OCI-M2 (cell line): ENCODE data around the gene JPH3.
"Not testable (repeated sequence)": the region's sequence is repeated elsewhere in the genome, so short reads cannot be mapped to it uniquely, and the experiment has no call there.

Experiments
- DNase-seq: peaks from one replicate; lab custom pipeline; 2025; ENCODE audit not compliant: unreplicated experiment; lab: John Stamatoyannopoulos, UW

The JPH3 gene

DNA sequence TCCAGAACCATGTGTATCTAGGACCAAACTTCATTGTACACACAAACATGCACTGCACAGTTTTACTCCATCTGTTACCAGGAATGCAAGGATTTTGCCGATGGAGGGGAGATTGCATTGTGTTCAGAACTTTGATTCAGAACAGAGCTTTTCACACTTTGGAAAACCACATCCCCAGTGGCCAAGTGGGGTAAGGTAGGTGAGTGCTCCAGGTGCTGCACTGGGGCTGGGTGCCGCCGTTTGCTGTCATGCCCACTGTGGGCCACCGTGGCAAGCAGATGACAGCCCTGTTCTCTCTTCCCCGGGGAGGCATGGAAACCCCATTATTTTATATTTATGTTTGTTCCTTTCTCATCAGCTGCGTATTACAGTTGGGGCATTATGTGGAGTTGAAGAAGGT lies 29.3 kb upstream of the JPH3 start:
- no peak for DNase-seq

GRCh38 chr16:87575027-87575804 lies 27.1 kb upstream of the JPH3 start:
- no peak for DNase-seq

DNA sequence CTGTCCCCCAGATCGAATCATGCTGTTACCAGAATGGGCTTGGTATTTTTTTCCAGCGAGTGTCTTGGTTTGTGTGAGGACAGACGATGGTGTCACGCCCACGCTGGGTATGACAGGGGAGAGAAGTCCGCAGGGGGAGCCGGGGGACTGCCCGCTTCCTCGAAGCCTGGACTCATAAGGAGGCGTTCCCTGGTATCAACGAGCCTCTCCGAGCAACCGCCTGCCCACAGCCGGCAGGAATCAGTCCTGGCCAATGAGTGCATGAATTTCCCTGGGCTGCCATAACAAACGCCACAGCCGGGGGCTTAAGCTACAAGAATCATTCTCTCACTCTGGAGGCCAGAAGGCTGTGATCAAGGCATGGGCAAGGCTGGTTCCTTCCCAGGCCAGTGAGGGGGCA lies 26.1 kb upstream of the JPH3 start:
- DNase-seq, result no peak

- not testable (repeated sequence) for DNase-seq
Observed at GRCh38 chr16:87578142-87578930, 24.0 kb upstream of the JPH3 start.

- no peak for DNase-seq
Observed at GRCh38 chr16:87579691-87580090, 22.6 kb upstream of the JPH3 start.

GRCh38 chr16:87580855-87581261 lies 21.4 kb upstream of the JPH3 start:
- DNase-seq, result no peak

DNA sequence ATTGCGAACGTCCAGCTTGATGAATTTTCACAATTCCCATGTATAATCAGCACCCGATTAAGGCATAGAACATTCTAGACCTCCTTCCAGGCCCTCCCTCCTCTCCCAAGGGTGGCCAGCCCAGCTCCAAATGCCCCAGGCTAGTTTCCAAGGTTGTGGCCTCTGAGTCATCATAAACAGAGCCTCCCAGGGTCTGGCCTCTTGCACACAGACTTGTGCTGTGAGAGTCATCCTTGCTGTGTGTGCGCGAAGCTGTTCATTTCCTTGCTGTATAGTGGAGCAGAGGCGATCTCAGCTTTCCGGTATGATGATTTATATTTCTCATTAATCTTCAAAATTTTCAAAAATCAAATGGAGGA lies 20.5 kb upstream of the JPH3 start:
- no peak for DNase-seq

DNA sequence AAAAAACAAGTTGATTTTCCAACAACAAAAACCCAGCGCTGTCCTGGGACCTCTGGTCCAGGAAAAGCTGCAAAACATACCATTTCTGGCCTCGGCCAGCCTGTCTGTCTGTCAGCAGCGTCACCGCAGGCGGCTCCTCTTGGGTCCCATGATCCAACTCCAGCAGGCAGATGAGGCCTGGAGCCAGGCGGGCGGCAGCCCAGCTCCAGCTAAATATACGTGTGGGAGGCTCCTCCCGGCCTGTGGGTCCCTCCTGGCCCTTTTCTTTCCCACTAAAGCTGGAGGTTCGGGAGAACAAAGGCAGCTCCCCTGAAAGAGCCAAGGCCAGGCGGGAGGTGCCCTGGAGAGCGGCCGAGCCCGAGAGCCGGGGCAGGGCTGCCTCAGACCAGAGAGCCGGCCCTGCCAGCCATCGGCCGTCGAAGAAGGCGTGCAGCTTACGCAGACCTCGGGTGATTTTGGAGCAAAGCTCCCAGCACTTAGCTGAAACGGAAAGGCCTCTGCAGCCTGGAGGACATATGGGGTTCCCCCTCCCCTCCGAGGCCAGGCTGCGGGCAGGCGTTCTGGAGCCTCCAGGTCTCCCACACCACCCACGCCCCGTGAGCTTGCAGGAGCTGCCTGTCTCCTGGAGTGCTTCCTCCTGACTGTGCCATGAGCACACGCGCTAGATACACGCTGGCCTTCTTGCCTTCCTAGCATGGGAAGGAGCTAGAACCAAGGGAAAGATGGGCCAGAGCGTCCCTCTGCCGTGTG lies 19.9 kb upstream of the JPH3 start:
- no peak for DNase-seq

GRCh38 chr16:87582966-87583325 lies 19.4 kb upstream of the JPH3 start:
- no peak for DNase-seq

DNA sequence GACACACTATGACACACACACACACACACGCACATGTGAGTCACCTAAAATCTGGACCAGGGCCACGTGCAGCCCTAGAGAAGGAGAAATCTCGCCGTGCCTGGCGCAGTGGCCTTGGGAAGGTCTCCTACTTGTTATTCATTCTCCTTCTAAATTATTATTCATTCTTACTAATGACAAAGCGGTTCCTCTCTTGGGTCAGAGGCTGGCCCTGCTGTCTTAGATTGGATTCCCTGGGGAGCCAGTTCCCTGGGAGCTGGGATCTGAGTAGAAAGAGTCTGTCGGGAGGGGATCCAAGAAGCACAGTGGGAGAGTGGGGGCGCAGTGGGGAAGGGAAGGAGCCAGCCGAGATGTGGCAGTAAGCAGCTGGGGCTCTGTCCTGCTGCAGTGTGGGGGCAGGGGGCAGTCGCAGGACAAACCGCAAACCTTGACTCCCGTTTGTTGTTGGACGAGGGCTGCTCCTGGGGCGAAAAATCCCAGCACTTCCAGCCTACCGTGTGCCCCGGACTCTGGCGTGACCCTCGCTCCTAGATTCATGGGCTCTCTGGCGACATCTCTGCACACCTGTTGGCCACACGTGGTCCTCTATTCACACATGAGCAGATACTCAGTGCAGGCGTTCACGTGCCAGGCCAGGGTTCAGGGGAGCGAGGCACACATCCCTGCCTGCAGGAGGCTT lies 18.7 kb upstream of the JPH3 start:
- no peak for DNase-seq

GRCh38 chr16:87584271-87584670 lies 18.0 kb upstream of the JPH3 start:
- DNase-seq, result no peak

- no peak for DNase-seq
Observed at GRCh38 chr16:87584975-87585374, 17.3 kb upstream of the JPH3 start.

GRCh38 chr16:87585442-87586200 lies 16.7 kb upstream of the JPH3 start:
- DNase-seq, result no peak

DNA sequence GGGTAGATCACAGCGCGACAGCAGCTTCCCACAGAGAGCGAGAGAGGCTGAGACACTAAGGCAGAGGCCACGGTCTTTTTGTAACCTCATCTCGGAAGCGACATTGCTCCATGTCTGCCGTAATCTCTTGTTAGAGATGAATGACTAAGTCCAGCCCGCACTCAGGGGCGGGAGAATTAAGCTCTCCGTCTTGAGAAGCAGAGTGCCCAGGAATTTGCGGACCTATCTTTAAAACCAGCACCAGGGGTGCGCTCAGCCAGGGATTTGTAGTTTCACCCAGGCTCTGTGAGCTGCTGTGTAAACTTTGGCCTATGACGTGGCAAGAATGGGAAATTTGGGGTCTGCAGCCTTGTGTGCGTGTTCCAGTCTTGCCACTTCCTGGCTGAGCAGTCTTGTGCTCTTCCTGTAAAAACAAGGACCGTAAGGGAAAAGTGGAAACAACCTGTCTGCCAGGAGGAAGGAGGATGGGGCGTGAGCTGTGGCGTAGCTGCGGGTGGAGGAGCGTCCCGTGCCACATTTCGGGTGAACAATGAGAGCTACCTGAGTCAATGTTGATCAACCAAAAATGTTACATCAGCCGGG lies 16.0 kb upstream of the JPH3 start:
- no peak for DNase-seq

GRCh38 chr16:87587636-87588035 lies 14.7 kb upstream of the JPH3 start:
- no peak for DNase-seq

- no peak for DNase-seq
Observed at GRCh38 chr16:87592018-87592712, 10.1 kb upstream of the JPH3 start.

DNA sequence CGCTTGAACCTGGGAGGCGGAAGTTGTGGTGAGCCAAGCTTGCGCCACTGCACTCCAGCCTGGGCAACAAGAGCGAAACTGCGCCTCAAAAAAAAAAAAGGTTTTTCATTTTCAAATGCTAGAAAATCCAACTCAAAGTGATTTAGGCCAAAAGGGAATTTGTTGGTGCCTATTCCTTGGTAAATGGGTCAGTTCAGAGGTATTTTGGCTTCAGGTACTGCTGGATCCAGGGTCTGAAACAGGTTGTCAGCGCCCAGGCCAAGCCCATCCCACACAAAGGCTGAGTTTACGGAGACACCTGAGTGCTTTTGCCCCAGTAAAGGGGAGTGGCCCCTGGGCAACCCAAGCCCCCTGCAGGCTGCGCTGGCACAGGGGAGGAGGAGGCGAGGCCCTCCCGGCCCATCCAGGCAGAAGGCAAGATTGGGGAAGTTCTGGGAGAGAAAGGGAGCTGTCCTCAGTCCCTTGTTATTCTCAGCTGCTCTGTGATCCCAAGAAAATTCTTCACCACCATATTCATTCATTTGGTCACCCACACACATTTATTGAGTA lies 8.5 kb upstream of the JPH3 start:
- no peak for DNase-seq

DNA sequence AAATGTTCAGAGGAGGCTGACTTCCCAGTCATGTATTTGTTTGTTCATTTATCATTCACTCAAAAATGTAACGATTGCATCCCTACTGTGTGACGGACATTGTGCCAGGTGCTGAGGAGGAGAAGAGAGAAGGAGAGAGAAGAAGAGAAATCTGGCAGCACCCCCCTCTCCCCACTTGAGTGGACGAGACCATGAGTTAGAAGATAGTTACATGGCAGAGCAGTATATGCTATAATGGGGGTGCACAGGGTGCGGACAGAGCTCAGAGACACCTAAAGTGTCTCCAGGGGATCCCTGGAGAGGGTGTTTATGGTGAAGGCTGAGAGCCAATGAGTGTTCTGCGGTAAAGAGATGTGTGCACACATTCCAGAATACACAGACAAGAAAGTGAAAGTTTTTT lies 6.6 kb upstream of the JPH3 start:
- no peak for DNase-seq

DNA sequence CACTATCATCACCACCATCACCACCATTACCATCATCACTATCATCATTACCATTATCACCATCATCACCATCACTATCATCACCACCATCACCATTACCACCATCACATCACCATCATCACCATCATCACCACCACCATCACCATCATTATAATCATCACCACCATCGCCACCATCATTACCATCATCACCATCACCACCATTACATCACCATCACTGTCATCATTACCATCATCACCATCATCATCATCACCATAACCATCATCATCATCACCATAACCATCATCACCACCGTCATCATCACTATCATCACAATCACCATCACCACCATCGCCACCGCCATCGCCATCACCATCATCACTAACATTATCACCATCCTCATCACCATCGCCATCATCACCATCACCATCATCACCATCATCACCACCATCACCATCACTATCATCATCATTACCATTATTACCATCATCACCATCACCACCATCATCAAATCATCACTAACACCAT lies 4.9 kb upstream of the JPH3 start:
- no peak for DNase-seq
